AML-193 (cell line): ENCODE data around the gene NPHP4.

Experiments used
- DNase-seq, 2 experiments: peaks; one replicate each; lab custom pipeline; 2025; lab: John Stamatoyannopoulos, UW

Gene NPHP4

DNA sequence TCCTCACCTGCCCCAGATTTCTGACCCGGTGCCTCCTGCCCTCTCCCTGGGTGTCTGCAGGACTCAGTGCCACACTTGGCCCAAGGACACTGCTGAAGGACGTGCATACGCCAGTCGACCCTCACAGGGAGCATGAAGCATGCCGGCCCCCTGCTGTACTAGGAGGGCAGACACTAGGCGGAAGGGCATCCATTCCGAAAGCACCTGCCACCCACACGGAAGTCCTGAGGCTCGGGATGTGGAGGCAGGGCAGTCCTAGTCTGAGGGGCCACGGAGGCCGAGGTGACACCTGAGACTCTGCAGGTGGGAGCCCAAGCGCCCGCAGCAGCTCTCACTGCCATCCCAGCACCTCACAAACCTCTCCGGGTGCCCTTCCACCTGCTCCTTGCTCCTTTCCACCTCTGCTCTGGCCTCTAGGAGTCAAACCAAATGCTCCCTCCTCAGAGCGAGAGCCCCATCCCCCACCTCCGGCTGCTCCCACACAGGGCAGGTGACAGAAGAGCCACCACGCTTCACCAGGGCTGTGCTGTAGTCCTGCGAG lies 2.4 kb downstream of the NPHP4 start:
- no peak for DNase-seq

DNA sequence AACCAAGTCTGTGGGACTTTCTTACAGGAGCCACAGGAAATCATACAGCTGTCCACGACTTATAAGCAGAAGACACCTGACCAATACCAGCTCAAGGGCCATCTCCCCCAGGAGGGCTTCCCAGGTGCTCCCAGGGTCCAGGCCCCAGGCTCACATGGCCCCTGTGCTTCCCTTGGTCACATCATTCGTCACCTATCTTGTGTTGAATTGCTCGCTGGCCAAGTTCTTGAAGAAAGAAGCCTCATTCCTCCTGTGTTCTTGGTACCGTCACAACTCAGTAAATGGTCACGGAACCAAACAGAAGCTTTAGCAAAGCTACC lies 3.0 kb downstream of the NPHP4 start:
- DNase-seq = no peak

DNA sequence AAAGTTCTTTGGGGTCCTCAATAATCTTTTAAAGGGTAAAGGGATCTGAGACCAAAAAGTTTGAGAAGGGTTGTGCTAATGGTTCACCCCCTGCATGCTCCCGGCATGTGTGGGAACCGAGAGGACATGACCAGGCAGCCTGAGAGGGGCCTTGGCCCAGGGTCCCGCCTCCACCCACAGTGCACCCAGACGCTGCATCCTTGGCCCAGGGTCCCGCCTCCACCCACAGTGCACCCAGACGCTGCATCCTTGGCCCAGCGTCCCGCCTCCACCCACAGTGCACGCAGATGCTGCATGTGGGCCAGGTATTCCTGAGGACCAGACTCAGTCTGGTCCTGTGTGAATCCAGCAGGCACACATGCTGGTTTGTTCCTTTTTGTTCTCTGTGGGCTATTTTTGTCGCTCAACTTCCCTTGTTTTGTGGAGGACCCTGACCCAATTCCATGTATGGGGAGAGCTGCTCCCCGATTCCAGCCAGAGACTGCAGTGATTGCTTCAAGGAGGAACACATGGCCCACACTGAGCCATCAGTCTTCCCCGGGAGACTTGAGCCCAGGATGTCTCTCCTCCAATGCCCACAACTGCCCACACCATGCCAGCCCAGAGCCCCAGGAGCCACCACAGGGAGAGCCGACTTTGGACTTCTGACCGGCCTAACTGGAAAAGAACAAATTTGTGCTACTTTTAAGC lies 3.5 kb downstream of the NPHP4 start:
- DNase-seq = no peak

DNA sequence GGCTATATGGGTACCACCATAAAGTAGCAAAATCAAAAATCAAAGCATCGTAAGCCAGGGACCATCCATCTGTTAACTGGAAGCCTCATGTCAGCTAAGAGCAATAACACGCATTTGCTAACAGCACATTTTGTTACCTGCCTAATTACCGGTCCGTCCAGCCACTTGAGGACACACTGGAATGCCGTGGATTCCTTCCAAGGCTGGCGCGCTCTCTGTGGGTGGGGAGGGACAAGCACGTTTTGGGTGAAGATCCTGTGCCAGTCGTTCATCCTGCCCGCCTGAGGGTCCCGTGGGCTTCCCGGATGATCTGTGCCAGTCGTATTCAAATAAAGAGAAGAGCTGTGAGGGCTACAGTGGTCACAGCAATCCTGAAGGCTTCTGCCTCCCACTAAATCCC lies 6.2 kb downstream of the NPHP4 start:
- no peak for DNase-seq

DNA sequence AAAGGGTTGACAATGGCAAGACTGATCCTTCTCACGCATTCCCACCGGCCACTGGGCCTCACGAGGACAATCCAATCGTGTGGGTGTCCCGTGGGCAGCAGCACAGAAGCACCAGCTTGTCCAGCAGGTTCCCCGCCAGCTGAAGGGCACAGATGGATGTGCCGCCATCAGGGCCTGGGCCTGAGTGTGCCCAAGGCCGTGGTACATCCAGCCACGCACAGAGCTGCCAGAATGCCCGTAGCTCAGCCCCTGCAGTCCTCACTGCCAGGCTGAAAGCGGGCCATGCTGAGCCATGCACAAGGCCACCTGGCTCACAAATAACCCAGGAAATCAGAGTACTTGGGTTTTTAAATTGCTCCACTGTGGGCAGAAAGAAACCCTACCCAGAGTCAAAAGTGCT lies 7.0 kb downstream of the NPHP4 start:
- DNase-seq = no peak

DNA sequence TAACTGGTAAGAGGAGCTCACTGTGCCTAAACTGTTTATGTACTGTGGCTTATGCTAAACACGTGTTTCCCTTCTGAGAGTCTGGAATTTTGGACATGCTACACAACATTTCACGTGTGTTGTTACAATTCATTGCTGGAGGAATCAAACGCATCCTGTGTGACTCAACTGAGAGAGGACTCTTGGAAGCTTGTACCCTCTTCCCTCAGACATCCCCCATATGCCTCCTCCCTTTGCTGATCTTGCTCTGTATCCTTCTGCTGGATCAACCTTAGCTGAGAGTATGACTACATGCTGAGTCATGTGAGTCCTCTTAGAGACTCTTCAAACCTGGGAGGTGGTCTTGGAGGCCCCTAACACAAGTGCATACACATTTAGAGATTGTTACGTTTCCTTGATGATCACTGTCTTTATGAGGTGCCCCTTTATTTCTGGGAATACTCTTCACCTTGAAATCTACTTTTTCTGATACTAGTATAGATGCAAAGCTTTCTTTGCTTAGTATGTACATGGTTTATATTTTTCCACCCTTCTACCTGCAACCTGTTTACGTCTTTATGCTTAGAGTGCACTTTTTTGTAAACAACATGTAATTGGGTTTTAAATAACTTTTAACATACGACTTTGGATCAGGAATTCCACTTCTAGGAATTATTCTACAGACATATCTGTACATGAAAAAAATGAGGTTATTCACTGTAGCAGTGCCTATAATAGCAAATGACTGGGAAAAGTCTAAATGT lies 8.7 kb downstream of the NPHP4 start:
- no peak for DNase-seq

DNA sequence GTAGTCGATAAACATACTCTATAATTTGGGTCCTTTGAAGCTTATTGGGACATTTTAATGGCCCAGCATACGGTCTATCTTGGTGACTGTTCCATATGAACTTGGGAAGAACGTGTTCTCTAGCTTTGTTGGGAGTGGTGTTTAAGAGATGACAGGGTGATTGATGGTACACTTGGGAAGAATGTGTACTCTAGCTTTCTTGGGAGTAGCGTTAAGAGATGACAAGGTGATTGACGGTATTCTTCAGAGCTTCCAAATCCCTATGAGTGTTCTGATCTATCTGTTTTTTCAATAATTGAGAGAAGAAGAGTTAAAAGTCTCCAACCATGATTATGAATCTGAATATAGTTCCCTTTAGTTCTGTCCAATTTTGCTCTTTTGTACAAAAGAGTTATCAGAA lies 9.4 kb downstream of the NPHP4 start:
- DNase-seq = no peak

DNA sequence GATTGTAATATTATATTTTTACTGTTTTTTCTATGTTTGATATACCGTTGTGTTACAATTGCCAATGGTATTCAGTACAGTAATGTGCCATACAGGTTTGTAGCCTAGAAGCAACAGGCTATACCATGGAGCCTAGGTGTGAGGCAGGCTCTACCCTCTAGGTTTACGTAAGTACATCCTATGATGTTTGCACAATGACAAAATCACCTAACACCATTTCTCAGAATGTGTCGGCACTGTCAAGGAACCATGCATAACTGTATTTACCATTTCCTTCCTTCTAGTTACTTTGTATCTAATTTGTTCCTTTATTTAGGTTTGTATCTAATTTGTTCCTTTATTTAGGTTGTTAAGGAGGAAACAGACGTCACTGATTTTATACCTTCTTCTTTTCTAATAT lies 9.9 kb downstream of the NPHP4 start:
- DNase-seq = no peak

DNA sequence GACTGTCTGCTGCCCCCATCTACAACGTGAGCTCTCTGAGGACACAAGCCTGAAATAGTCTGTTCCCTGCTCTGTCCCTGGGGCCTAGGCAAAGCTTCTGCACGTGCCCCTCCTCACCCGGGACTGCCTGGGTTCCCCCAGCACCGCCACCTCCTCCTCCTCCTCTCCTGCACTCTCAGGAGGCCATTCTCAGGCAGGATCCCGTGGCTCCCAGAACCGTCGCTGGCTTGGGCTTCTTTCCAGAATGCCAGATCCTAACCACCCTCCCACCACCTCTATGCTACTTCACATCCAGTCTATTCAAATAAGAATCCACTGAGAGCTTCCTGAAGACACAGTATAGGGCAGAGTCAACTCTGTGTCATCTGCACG lies 11.2 kb downstream of the NPHP4 start:
- DNase-seq = no peak

DNA sequence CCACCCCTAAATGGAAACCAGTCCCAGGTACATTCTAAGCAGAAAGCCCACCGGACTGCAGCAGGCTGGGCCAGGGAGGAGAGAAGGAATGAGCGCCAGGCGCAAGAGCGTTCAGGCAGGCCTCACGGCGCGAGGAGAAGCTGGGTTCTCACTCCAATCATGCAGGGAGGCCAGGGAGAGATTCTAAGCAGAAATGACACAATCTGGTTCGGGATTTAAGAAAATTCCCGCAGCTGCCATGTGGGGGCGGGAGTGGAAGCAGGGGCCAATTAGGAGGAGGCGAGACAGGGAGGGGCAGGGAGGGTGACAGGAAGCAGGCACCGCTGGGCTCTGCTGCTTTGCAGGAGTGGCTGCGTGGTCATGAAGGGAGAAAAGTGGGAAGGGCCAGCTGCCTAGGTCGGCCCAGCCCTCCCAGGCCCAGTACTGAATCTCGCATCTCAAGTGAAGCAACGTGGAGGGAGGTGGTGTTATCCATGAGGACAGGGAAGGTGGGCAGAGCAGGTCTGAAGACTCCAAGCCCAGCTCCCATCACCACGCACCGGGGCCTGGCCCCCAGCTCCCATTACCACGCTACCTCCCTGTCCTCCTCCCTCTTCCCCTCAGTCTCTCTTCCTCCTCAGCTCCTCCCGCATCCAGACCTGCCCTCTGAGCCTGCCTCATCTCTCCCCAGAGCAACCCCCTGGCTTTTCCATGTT lies 11.8 kb downstream of the NPHP4 start:
- no peak for DNase-seq

DNA sequence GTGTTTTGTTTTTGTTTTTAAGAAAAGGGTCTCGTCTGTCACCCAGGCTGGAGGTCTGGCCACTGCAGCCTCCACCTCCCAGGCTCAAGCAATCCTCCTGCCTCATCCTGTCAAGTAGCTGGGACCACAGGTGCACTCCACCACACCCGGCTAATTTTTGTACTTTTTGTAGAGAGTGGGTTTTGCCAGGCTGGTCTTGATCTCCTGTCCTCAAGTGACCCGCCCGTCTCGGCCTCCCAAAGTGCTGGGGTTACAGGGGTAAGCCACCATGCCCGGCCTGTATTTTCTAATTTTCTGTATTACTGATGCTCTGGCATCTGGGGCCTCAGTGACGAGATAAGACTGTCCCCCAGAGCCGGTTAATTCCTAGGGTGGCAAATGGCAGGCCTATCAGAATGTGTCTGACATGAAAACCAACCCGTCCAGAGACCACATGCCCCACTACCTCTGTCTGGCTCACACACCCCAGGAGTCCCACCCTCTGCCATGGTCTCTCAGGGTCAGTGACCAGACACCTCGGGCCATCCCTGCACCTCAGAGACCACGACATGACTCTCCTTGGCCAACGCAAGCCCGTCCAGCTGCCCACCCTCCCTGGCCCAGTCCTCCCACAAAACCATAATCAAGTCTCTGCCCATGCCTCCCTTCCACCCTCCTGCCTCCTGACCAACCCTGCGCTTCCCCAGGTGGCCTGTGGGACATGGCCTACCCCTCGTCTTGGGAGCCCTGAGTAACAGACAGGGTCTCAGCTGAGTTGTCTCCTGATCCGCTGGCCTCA lies 12.5 kb downstream of the NPHP4 start:
- DNase-seq = no peak

DNA sequence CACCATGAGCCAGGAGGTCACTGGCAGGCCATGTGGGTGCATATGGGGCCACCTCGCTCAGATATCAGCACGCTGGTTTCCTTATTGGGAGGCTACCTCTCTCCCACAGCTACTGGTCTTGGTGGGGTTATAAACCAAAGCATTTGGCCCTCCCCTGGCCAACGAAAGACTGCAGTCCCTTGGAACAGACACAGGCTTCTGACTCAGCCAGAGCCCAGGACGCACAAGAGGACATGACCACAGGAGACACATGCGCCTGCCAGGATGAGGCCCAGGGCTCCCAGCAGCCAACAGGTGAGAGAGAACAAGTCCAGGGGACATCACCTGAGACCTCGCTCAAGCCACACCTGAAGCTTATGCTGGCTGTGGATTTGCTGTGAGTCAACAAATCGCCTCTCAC lies 13.8 kb downstream of the NPHP4 start:
- DNase-seq = no peak

DNA sequence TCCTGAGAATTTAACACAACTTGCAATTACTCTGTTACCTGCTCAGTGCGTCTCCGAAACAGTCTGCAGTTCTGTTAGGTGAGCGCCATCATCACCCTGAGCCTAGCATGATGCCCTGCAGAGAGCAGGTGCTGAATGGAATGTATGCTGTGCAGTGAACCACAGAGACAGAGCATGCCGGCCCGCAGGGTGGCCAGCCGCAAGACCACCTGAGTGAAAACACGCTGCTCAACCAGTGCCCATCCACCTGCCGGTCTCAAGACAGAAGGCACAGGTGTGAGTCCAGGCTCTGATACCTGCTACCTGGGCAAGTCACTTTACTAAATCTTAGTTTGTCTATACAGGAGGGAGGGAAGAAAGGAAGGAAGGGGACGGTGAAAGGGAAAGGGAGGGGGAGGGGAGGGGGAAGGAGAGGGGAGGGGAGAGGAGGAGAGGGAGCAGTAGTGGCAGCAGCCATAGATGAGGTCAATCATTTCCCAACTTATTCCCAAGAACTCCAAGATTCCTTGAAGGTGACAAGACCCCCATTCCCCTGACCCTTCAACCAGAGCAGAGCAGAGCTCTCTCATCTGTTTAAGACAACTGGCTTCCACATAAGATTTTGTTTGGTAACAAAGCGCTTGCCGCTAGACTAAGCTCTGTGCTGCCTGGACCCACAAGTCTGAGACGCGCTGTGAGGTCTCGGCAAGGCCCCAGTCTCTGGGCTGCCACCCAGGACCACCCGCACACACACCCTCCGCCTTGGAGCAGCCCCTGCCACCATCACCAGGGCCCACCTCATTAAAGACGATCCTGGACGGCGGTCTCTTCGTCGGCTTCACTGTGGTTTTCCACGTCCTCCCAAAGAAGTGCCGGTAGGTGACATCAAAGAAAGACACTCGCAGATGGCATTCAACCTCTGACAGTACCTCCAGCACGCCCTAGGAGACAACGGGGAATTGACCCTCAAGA lies 14.5 kb downstream of the NPHP4 start:
- no peak for DNase-seq

DNA sequence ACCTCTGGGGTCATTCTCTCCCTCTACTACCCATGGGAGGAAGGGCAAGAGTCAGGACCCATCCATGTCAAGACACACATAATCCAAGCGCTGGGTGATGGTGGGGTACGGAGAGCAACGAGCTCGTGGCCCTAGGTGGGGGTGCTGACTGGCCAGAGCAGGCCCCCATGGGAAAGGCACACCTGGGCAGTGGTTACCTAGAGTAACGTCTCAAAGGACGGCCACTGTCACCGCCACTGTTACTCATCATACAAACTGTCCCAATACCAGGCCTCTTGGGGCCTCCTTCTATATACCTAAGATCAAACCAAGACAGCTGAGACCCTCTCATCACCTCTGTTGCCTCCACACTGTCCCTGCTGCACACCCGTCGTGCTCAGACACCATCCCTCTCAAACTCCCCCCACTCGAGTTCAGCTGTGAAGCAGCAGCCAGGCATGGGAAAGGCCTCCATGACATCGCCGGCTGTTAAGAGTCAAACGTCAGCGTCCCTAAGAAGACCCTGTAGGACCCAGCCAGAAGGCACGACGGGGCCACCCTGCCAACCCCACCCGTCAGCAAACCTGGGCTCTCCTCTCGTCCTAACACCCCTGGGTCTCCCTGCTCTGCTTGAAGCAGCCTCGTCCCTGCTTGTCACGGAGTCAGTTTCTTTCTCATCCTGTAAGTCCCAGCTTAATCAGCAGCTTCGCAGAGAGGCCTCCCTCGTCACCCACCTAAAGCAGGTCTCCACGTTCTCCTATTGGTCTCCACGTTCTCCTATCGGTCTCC lies 15.3 kb downstream of the NPHP4 start:
- DNase-seq = no peak

DNA sequence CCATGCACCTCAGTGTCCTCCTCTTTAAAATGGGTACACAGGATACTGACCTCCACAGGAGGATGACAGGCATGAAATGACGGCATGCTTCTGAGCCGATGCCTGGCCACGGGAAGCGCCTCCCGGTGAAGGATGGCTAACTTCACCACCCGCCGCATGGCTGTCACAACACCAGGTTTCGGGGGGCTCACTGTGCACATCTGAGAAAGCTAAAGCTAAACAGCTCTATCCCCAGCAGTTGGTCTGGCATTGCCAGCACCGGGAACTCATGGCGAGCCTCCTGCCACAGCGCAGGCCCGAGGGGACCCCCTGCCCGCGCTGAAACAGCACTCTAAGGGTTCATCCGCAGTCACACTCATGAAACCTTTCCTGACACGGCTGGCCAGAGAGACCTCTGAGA lies 16.0 kb downstream of the NPHP4 start:
- no peak for DNase-seq

DNA sequence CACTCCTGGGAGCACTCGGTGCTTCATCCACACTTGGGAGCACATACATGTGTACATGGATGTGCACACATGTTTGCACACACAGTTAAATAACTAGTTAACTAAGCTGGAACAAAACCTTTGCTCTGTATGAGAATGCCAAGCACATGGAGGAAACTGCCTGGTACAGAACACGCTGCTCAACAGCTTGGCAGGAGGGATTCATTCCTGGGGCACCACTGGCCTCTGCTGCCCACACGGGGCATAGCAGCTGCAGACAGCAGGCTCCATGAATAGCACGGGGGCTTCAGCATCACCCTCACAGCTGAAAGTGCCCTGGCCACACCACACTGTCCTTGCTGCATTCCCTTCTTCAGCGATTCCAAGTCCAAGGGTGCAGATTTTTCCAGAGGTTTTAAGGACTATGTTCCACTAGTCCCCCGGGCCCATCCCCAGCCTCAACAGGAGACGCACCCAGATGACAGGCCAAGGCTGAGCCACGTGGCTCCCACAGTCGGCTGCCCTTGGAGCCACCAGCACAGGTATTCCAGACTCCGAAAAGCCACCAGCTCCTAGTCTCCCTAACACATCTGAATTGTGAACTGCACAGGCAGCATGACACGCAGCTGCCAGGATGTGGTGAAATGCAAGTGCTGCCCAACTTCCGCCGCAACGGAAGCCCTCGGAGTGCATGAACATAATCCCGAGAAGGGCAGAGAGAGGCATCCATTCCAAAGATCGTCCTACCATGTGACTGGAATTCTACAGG lies 16.9 kb downstream of the NPHP4 start:
- DNase-seq = peak; percentile 15 to 34

DNA sequence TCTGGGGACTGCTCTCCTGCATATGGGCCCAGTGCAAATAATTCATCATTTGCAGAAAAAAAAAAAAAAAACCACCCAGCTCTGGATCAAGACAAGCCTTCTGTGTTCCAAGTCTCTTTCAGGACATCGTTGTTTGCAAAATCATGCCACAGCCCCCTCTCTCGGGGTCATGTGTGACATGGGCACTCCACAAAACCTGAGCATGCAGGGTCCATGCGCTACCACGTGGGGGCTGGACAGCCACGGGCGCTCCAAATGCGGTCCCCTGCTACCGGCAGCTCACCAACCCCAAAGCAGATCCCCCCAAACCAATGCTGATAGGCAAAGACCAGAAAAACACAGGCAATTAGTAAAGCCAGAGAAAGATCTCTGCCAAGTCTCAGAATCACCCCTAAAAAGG lies 17.6 kb downstream of the NPHP4 start:
- DNase-seq = no peak

DNA sequence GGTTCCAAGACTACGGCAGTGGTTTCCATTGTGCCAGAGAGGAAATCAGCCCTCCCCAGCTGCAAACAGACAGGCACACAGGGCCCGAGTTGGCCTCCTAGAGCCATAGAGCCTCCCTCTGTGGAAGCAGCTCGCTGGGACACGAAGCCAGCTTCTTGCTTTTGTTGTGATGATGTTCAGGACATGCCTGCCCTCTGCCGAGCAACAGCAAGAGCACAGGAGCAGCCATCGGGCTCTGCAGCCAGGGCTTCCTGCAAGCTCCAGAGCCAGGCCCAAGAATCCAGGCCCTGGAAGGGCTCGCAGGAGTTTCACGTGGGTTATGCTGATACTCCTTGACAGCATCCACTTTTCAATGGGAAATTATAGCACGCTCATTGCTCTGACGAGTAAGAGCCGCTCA lies 18.5 kb downstream of the NPHP4 start:
- no peak for DNase-seq

DNA sequence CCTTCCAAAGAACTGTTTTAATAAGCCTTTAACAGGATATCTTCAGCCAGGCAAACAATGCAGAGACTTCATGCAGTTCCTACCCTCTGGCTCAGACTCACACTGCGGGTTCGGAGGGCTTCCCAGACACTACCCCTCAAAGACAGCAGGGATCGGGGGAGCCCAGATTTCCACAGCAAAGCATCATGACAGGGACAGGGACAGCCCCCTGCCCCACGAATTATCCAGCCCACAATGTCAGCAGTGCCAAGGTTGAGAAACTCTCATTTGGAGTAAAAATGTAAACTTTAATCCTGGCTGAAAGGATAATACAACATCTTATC lies 20.1 kb downstream of the NPHP4 start:
- DNase-seq = no peak
